ENCODE measurements around the gene SUN2. TPM values are rescaled to one million over a fixed set of nuclear protein-coding genes. Genes with fewer than 3 reads are reported as not detected.

SUN2 gene
- total RNA-seq, 1 experiment from 2014 or later = 136 TPM

- DNase-seq (ENCODE audit: low read depth) = no peak
Observed at GRCh38 chr22:38735465-38736256, 20.1 kb downstream of the SUN2 start.

- DNase-seq (ENCODE audit: low read depth) = no peak
Observed at GRCh38 chr22:38735126-38735464, 20.7 kb downstream of the SUN2 start.

- DNase-seq (ENCODE audit: low read depth) = no peak
Observed at GRCh38 chr22:38734421-38735100, 21.2 kb downstream of the SUN2 start.

- DNase-seq (ENCODE audit: low read depth) = peak; percentile 89
Observed at GRCh38 chr22:38733724-38734381, 21.9 kb downstream of the SUN2 start.

GRCh38 chr22:38733329-38733723 lies 22.5 kb downstream of the SUN2 start:
- DNase-seq (ENCODE audit: low read depth) = peak; percentile 25

- no peak for DNase-seq (ENCODE audit: low read depth)
Observed at GRCh38 chr22:38732251-38732815, 23.5 kb downstream of the SUN2 start.

GRCh38 chr22:38731703-38732161 lies 24.1 kb downstream of the SUN2 start:
- no peak for DNase-seq (ENCODE audit: low read depth)

- DNase-seq (ENCODE audit: low read depth) = no peak
Observed at GRCh38 chr22:38730411-38730871, 25.4 kb downstream of the SUN2 start.

GRCh38 chr22:38729946-38730345 lies 25.9 kb downstream of the SUN2 start:
- no peak for DNase-seq (ENCODE audit: low read depth)

GRCh38 chr22:38728871-38729796 lies 26.7 kb downstream of the SUN2 start:
- no peak for DNase-seq (ENCODE audit: low read depth)

- no peak for DNase-seq (ENCODE audit: low read depth)
Observed at GRCh38 chr22:38727530-38728451, 28.0 kb downstream of the SUN2 start.

GRCh38 chr22:38727123-38727522 lies 28.7 kb downstream of the SUN2 start:
- no peak for DNase-seq (ENCODE audit: low read depth)

GRCh38 chr22:38725900-38726655 lies 29.7 kb downstream of the SUN2 start:
- DNase-seq (ENCODE audit: low read depth) = no peak

GRCh38 chr22:38724926-38725571 lies 30.7 kb downstream of the SUN2 start:
- DNase-seq (ENCODE audit: low read depth) = peak; percentile 51

GRCh38 chr22:38724176-38724575 lies 31.6 kb downstream of the SUN2 start:
- DNase-seq (ENCODE audit: low read depth) = no peak

GRCh38 chr22:38721551-38721950 lies 34.2 kb downstream of the SUN2 start:
- DNase-seq (ENCODE audit: low read depth) = no peak

- no peak for DNase-seq (ENCODE audit: low read depth)
Observed at GRCh38 chr22:38720350-38720749, 35.4 kb downstream of the SUN2 start.

GRCh38 chr22:38719196-38719595 lies 36.6 kb downstream of the SUN2 start:
- DNase-seq (ENCODE audit: low read depth) = no peak

- peak; percentile 88 for DNase-seq (ENCODE audit: low read depth)
Observed at GRCh38 chr22:38718414-38718813, 37.4 kb downstream of the SUN2 start.
